DOHH2 (cell line): Measurements from ENCODE around the gene CLEC2B.

Experiments
- H3F3A ChIP-seq: fragments of 200-600 bp; sonication (generic), shearing (Covaris generic); 2 replicates; pipeline ENCODE4 v1.6.0; 2016; ENCODE audit warnings: antibody characterized with exemption, mild to moderate bottlenecking; ENCODE audit not compliant: control insufficient read depth, insufficient read depth
- H3K27ac ChIP-seq: fragments of 200-600 bp; sonication (generic); 2 replicates; pipeline ENCODE4 v1.5.1; 2014; ENCODE audit warnings: low read depth, mild to moderate bottlenecking, low read length, moderate library complexity
- H3K27me3 ChIP-seq: fragments of 200-600 bp; sonication (generic); 2 replicates; pipeline ENCODE4 v1.6.1; 2014; ENCODE audit warnings: mild to moderate bottlenecking, low read length, mixed read lengths; ENCODE audit not compliant: control insufficient read depth
- H3K36me3 ChIP-seq: fragments of 200-600 bp; sonication (generic); 2 replicates; pipeline ENCODE4 v1.6.1; 2014; ENCODE audit warnings: mild to moderate bottlenecking, low read length, moderate library complexity, mixed read lengths; ENCODE audit not compliant: control insufficient read depth
- H3K4me1 ChIP-seq: fragments of 200-600 bp; sonication (generic); 2 replicates; pipeline ENCODE4 v1.6.1; 2014; ENCODE audit warnings: mild to moderate bottlenecking, low read length, mixed read lengths; ENCODE audit not compliant: control insufficient read depth
- H3K4me2 ChIP-seq: fragments of 200-600 bp; sonication (generic); 2 replicates; pipeline ENCODE4 v1.6.0; 2014; ENCODE audit warnings: mild to moderate bottlenecking, low read length, moderate library complexity
- H3K4me3 ChIP-seq: fragments of 200-600 bp; sonication (generic); 2 replicates; pipeline ENCODE4 v1.5.1; 2014; ENCODE audit warnings: mild to moderate bottlenecking, low read length, mixed read lengths
- H3K79me2 ChIP-seq: fragments of 200-600 bp; sonication (generic); 2 replicates; pipeline ENCODE4 v1.6.1; 2014; ENCODE audit warnings: mild to moderate bottlenecking, low read length, mixed read lengths; ENCODE audit not compliant: control insufficient read depth
- H3K9me2 ChIP-seq: fragments of 200-600 bp; sonication (generic); replicated peaks from 2 replicates; pipeline ENCODE4 v1.6.1; 2014; ENCODE audit warnings: mild to moderate bottlenecking, low read length, mixed read lengths; ENCODE audit not compliant: control insufficient read depth
- H3K9me3 ChIP-seq: fragments of 200-600 bp; sonication (generic); 2 replicates; pipeline ENCODE4 v1.6.1; 2014; ENCODE audit warnings: antibody characterized with exemption, low read length, mixed read lengths; ENCODE audit not compliant: control insufficient read depth, insufficient read depth
- H4K20me1 ChIP-seq: fragments of 200-600 bp; sonication (generic); 2 replicates; pipeline ENCODE4 v1.6.0; 2014; ENCODE audit warnings: low read depth, mild to moderate bottlenecking, antibody characterized with exemption, low read length, moderate library complexity; ENCODE audit not compliant: control insufficient read depth, insufficient read depth
- CTCF ChIP-seq: fragments of 200-600 bp; sonication (generic); IDR thresholded peaks from one replicate; pipeline ENCODE4 v1.5.1; 2014; ENCODE audit warnings: antibody characterized with exemption, mild to moderate bottlenecking, low read depth, low read length; ENCODE audit not compliant: poor library complexity, severe bottlenecking
- EZH2phosphoT487 ChIP-seq: fragments of 200-600 bp; sonication (generic); IDR thresholded peaks from 2 replicates; pipeline ENCODE4 v1.6.1; 2017; ENCODE audit warnings: borderline replicate concordance, mild to moderate bottlenecking, antibody characterized with exemption, low read length, moderate library complexity, mixed read lengths

The CLEC2B gene

GRCh38 chr12:9870286-9870866 lies 1.2 kb upstream of the CLEC2B start:
- no peak for TF ChIP-seq CTCF
- TF ChIP-seq EZH2phosphoT487 = no peak
- Histone ChIP-seq H3K4me3 (no peak overlapping the region), H3K9me3 (no peaks in the 10 kb centered on the region), H4K20me1 (no peaks in the 10 kb centered on the region), H3K79me2 (no peaks in the 10 kb centered on the region), H3K36me3 (no peaks in the 10 kb centered on the region), H3F3A (no peaks in the 10 kb centered on the region), H3K9me2 (no peaks in the 10 kb centered on the region), H3K27me3 (peaks cover 19% of the 10 kb centered on the region), H3K4me1 (peaks cover 22% of the 10 kb centered on the region), H3K4me2 (peak overlapping the region; percentile 68), H3K27ac (no peak overlapping the region)

- H3K36me3 ChIP-seq = no peaks in the 10 kb centered on the region
- H3K79me2 ChIP-seq = no peaks in the 10 kb centered on the region
- no peaks in the 10 kb centered on the region for H3K9me3 ChIP-seq
- peak overlapping the region; percentile 68 for H3K4me2 ChIP-seq
- no peaks in the 10 kb centered on the region for H3F3A ChIP-seq
- no peaks in the 10 kb centered on the region for H4K20me1 ChIP-seq
- H3K27me3 ChIP-seq = peaks cover 19% of the 10 kb centered on the region
- TF ChIP-seq CTCF (no peak), EZH2phosphoT487 (no peak)
- peaks cover 22% of the 10 kb centered on the region for H3K4me1 ChIP-seq
- H3K27ac ChIP-seq = no peak overlapping the region
- H3K4me3 ChIP-seq = peak overlapping the region; percentile 64
- H3K9me2 ChIP-seq = no peaks in the 10 kb centered on the region
Measured at GRCh38 chr12:9868951-9869306, 225 bp downstream of the CLEC2B start.

GRCh38 chr12:9868311-9868801 lies 798 bp downstream of the CLEC2B start:
- H3F3A ChIP-seq = no peaks in the 10 kb centered on the region
- no peaks in the 10 kb centered on the region for H3K9me3 ChIP-seq
- TF ChIP-seq CTCF = no peak
- TF ChIP-seq EZH2phosphoT487 = no peak
- peaks cover 22% of the 10 kb centered on the region for H3K4me1 ChIP-seq
- H3K9me2 ChIP-seq = no peaks in the 10 kb centered on the region
- H3K27me3 ChIP-seq = peaks cover 19% of the 10 kb centered on the region
- no peak overlapping the region for H3K27ac ChIP-seq
- H4K20me1 ChIP-seq = no peaks in the 10 kb centered on the region
- H3K4me3 ChIP-seq = peak overlapping the region; percentile 64; the same call in 1 of the 2 replicates
- no peaks in the 10 kb centered on the region for H3K36me3 ChIP-seq
- H3K4me2 ChIP-seq = peak overlapping the region; percentile 68
- H3K79me2 ChIP-seq = no peaks in the 10 kb centered on the region
